Tibial nerve (tissue), 4 donors: Measurements from ENCODE around the gene NPHP4. TPM values are rescaled to one million over a fixed set of nuclear protein-coding genes. Genes with fewer than 3 reads are reported as not detected.
A peak's percentile ranks its signal among the peaks of the same experiment; 100 is the strongest.

Experiments
- DNase-seq, 2 donors: peaks; one replicate each; pipeline ENCODE4 v3.0.0-alpha.2; 2019; ENCODE audit warnings: low spot score in 2 of 2
- H3K27ac ChIP-seq, 4 donors: fragments of 200-600 bp; sonication (generic) in 3 of 4; one replicate each; pipeline ENCODE4 v1.5.1; 2017 to 2019; ENCODE audit warnings: mild to moderate bottlenecking in 1 of 4
- H3K27me3 ChIP-seq, 2 donors: fragments of 200-600 bp; sonication (generic) in 1 of 2; one replicate each; pipeline versions ENCODE4 v1.5.1 to v1.6.0; 2017 to 2019
- H3K36me3 ChIP-seq, 3 donors: fragments of 200-600 bp; sonication (generic); one replicate each; pipeline ENCODE4 v1.5.1; 2018 to 2019
- H3K4me1 ChIP-seq, 4 donors: fragments of 200-600 bp; sonication (generic) in 3 of 4; one replicate each; pipeline ENCODE4 v1.5.1; 2017 to 2019
- H3K4me3 ChIP-seq, 4 donors: fragments of 200-600 bp; sonication (generic) in 3 of 4; one replicate each; pipeline ENCODE4 v1.5.1; 2017 to 2019; ENCODE audit warnings: mild to moderate bottlenecking in 1 of 4, moderate library complexity in 1 of 4
- H3K9me3 ChIP-seq, 4 donors: fragments of 200-600 bp; sonication (generic) in 3 of 4; one replicate each; pipeline ENCODE4 v1.5.1; 2017 to 2019
- CTCF ChIP-seq, 5 experiments: fragments of 200-600 bp in 3 of 5; fragments of 450-650 bp in 2 of 5; sonication (generic) in 3 of 5; IDR thresholded peaks; one replicate each; pipeline ENCODE4 v1.5.1; 2016 to 2019; ENCODE audit warnings: antibody characterized with exemption in 5 of 5, mild to moderate bottlenecking in 3 of 5, moderate library complexity in 2 of 5
- EP300 ChIP-seq, 2 donors: sonication (generic); formaldehyde crosslinking; IDR thresholded peaks; one replicate each; pipeline ENCODE4 v1.6.1; 2017; ENCODE audit warnings: antibody characterized with exemption in 2 of 2, mild to moderate bottlenecking in 1 of 2
- POLR2A ChIP-seq, 2 donors: fragments of 450-650 bp; IDR thresholded peaks; one replicate each; pipeline ENCODE4 v1.6.1; 2017; ENCODE audit warnings: antibody characterized with exemption in 2 of 2, mild to moderate bottlenecking in 2 of 2, moderate library complexity in 2 of 2
- WGBS, 2 donors: methylation state at CpG; one replicate each; pipeline ENCODE4 v1.1.5; 2018; 5-methylcytosine and 5-hydroxymethylcytosine counted together
- total RNA-seq, 4 donors: library from RNA; depleted of rRNA; stranded (reverse); fragments of >200 nt; gene quantifications; one replicate each; pipeline ENCODE4 v1.1.0, GENCODE V29; 2016

NPHP4 gene
- total RNA-seq, 4 donors from 2014 or later, result 14.7 to 34.5 (median 28.0) TPM

- no peaks in the 10 kb centered on the region for H3K9me3 ChIP-seq
- H3K4me1 ChIP-seq, result peaks cover 0 to 36% (median 20%) of the 10 kb centered on the region in 4 donors
- H3K4me3 ChIP-seq, result peak overlapping the region; percentile 58 to 100 (median 80)
- peaks cover 0 to 6% (median 0%) of the 10 kb centered on the region in 3 donors for H3K36me3 ChIP-seq
- H3K27ac ChIP-seq, result peak overlapping the region in 2 of 4 donors; percentile 86 to 97
- WGBS, 2 donors, result 1% methylated on average over 49 of the region's 49 CpGs
- H3K27me3 ChIP-seq, result no peaks in the 10 kb centered on the region
- no peak for DNase-seq
- no peak for TF ChIP-seq POLR2A (IDR thresholded peaks at IDR 0.05)
- TF ChIP-seq EP300 (IDR thresholded peaks at IDR 0.05), result no peak
- TF ChIP-seq CTCF (IDR thresholded peaks at IDR 0.05), result no peak
Observed at GRCh38 chr1:5992814-5993555, 760 bp upstream of the NPHP4 start.

GRCh38 chr1:5991381-5992025 lies 722 bp downstream of the NPHP4 start:
- peaks cover 0 to 6% (median 0%) of the 10 kb centered on the region in 3 donors for H3K36me3 ChIP-seq
- no peak for TF ChIP-seq EP300 (IDR thresholded peaks at IDR 0.05)
- no peak for TF ChIP-seq POLR2A (IDR thresholded peaks at IDR 0.05)
- TF ChIP-seq CTCF (IDR thresholded peaks at IDR 0.05), result no peak
- DNase-seq, result no peak
- peak overlapping the region; percentile 72 to 97 (median 90) for H3K27ac ChIP-seq
- H3K4me3 ChIP-seq, result peak overlapping the region; percentile 58 to 100 (median 81)
- peaks cover 0 to 36% (median 20%) of the 10 kb centered on the region in 4 donors for H3K4me1 ChIP-seq
- no peaks in the 10 kb centered on the region for H3K27me3 ChIP-seq
- 1% methylated on average over 11 to 18 of the region's 60 CpGs for WGBS, 2 donors
- no peaks in the 10 kb centered on the region for H3K9me3 ChIP-seq

GRCh38 chr1:5990913-5991312 lies 1.3 kb downstream of the NPHP4 start:
- Histone ChIP-seq H3K9me3 (no peaks in the 10 kb centered on the region), H3K4me3 (peak overlapping the region; percentile 58 to 100 (median 81)), H3K27ac (peak overlapping the region in 2 of 4 donors; percentile 93 to 97), H3K4me1 (peaks cover 0 to 36% (median 20%) of the 10 kb centered on the region in 4 donors), H3K36me3 (peaks cover 0 to 3% (median 0%) of the 10 kb centered on the region in 3 donors), H3K27me3 (no peaks in the 10 kb centered on the region)
- no peak for TF ChIP-seq POLR2A (IDR thresholded peaks at IDR 0.05)
- TF ChIP-seq CTCF (IDR thresholded peaks at IDR 0.05), result no peak
- TF ChIP-seq EP300 (IDR thresholded peaks at IDR 0.05), result no peak
- 28 to 37% methylated on average over 10 of the region's 10 CpGs for WGBS, 2 donors
- DNase-seq, result no peak

GRCh38 chr1:5989731-5990271 lies 2.4 kb downstream of the NPHP4 start:
- DNase-seq, result no peak
- Histone ChIP-seq H3K27ac (no peak overlapping the region), H3K36me3 (peaks cover 0 to 7% (median 0%) of the 10 kb centered on the region in 3 donors), H3K27me3 (no peaks in the 10 kb centered on the region), H3K9me3 (no peaks in the 10 kb centered on the region), H3K4me3 (no peak overlapping the region), H3K4me1 (peaks cover 0 to 36% (median 20%) of the 10 kb centered on the region in 4 donors)
- WGBS, 2 donors, result 90 to 91% methylated on average over 11 to 15 of the region's 18 CpGs
- no peak for TF ChIP-seq CTCF (IDR thresholded peaks at IDR 0.05)
- TF ChIP-seq POLR2A (IDR thresholded peaks at IDR 0.05), result no peak
- TF ChIP-seq EP300 (IDR thresholded peaks at IDR 0.05), result no peak

- H3K27ac ChIP-seq, result no peak overlapping the region
- WGBS, 2 donors, result 93 to 95% methylated on average over 5 of the region's 5 CpGs
- no peak for DNase-seq
Observed at GRCh38 chr1:5989286-5989605, 3.0 kb downstream of the NPHP4 start.

More at GRCh38 chr1:5989286-5989605, 3.0 kb downstream of the NPHP4 start:
- Histone ChIP-seq H3K9me3 (no peaks in the 10 kb centered on the region), H3K27me3 (no peaks in the 10 kb centered on the region), H3K36me3 (peaks cover 0 to 12% (median 0%) of the 10 kb centered on the region in 3 donors), H3K4me3 (no peak overlapping the region), H3K4me1 (peaks cover 0 to 34% (median 18%) of the 10 kb centered on the region in 4 donors)
- TF ChIP-seq EP300 (IDR thresholded peaks at IDR 0.05) (no peak), CTCF (IDR thresholded peaks at IDR 0.05) (no peak), POLR2A (IDR thresholded peaks at IDR 0.05) (no peak)
